ENCODE results near the gene TMEM62.

TMEM62 gene

DNA sequence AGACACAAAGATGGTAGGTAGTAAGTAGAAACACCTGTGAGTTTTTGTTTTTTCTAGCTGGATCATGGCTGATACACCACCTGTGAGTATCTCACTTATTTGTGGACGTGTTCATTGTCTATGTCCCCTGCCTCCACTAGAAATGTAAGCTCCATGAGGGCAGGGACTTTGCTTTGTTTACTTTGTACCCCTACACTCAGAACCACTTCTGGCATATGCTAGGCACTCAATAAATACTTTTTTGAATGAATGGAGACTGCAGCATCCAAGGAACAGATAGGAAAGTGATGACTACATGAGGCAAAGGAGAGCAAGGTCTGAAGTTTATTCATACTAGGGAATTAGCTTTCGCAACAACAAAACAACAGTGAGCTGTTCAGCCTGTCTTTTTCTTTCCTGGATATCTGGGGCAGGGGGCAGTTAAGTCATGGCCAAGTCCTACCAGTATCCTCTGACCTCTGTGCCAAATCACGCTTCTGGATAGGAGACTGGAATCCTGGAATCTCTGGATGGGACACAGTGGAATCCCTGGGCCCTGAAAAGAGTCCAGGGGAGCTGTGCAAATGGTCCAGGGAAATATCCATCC is 99.0 kb downstream of the TMEM62 start:
- no peak for DNase-seq (ENCODE audit: low read depth)
